Suppressor macrophage treated with lipopolysaccharide for 4 hours (primary cell): ENCODE data around the gene LIMK2.
"Not testable (repeated sequence)": the region's sequence is repeated elsewhere in the genome, so short reads cannot be mapped to it uniquely, and the experiment has no call there.

ENCODE experiments used
- DNase-seq: peaks from one replicate; pipeline ENCODE4 v3.0.0-alpha.2; 2020

The LIMK2 gene

GRCh38 chr22:31212783-31213629, 908 bp downstream of the LIMK2 start:
- peak; percentile 64 for DNase-seq

GRCh38 chr22:31215018-31215535, 3.0 kb downstream of the LIMK2 start:
- no peak for DNase-seq

DNA sequence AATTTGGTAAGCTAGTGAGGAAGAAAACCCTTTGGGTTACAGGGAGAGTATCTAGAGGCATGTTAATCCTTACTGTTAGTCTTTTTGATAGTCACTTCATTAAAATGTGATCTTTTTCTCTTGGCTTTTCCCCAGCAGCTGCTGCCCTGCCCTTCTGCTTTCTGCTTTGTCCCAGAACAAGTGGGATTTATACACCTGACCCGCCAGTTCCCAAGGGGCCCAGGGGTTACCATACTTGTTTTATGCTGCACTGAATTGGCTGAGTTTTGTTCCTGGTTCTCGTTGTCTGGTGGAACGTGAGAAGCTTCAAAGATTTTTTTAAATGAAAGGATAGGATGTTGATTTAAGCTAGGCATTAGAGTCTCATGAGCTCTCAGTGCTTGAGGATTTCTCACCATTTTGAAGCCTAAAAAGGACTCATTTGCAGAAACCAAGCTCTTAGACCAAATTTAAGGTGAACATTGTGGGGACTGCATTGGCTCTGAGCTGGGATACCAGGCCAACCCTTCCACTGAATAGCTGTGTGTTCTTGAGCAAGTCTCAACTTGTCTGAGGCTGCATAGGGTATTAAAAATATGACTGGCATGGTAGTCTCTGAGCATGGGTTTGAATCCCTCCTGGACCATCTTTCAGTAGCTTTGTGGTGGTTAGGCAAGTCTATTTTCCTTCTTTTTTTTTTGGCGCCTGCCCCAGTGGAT, 6.6 kb downstream of the LIMK2 start:
- DNase-seq: no peak

DNA sequence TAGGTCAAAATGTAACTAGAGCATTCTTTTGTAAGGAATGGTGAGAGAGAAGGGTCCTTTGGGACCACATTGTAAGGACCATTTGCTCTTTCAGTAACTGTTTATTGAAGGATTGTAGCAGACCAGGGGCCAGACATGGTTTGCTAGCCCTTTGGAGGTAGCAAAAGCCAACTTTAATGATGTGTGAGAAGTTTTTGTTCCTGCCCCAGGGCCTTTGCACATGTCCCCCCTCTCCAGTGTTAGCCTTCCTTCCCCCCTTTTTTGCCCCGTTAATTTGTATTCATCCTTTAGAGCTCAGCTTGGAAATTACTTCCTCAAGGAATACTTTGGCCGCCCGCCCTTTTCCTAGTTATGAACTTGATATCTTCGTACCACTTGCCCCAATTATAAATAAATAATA, 9.0 kb downstream of the LIMK2 start:
- no peak for DNase-seq

- no peak for DNase-seq
Observed at GRCh38 chr22:31222736-31223135, 10.6 kb downstream of the LIMK2 start.

DNA sequence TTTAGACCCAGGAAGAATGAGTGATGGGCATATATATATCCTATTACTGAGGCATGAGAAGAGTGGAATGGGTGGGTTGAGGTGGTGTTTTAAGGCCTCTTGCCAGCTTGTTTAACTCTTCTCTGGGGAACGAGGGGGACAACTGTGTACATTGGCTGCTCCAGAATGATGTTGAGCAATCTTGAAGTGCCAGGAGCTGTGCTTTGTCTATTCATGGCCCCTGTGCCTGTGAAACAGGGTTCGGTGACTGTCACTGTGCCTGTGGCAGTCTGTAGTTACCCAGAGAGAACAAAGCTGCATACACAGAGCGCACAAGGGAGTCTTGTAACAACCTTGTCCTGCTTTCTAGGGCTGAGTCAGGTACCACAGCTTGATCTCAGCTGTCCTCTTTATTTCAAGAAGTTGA, 11.7 kb downstream of the LIMK2 start:
- no peak for DNase-seq

DNA sequence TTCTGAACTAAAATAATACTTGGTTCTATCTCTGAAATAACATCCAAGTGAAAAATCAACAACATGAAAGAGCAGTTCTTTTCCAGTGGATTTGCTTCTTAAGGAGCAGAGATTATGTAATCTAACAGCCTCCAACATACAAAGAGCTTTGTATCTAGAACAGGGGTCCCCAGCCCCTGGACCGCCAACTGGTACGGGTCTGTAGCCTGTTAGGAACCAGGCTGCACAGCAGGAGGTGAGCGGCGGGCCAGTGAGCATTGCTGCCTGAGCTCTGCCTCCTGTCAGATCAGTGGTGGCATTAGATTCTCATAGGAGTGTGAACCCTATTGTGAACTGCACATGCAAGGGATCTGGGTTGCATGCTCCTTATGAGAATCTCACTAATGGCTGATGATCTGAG, 12.6 kb downstream of the LIMK2 start:
- DNase-seq: not testable (repeated sequence)

DNA sequence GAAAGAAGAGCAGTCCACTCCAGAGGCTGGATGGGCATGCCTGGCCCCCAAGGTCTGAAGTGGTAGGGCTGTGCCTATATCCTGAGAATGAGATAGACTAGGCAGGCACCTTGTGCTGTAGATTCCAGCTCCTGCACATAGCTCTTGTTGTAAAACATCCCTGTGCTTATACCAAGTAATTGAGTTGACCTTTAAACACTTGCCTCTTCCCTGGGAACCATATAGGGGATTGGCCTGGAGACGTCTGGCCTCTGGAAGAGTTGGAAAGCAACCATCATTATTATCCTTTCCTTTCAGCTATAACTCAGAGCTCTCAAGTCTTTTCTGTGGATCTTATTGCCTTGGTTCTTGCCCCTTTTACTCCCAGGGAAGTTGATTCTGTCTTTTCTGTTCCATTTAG, 15.1 kb downstream of the LIMK2 start:
- DNase-seq: no peak

GRCh38 chr22:31229402-31230079, 17.4 kb downstream of the LIMK2 start:
- DNase-seq: peak; percentile 78

GRCh38 chr22:31230155-31230870, 18.2 kb downstream of the LIMK2 start:
- peak; percentile 97 for DNase-seq

DNA sequence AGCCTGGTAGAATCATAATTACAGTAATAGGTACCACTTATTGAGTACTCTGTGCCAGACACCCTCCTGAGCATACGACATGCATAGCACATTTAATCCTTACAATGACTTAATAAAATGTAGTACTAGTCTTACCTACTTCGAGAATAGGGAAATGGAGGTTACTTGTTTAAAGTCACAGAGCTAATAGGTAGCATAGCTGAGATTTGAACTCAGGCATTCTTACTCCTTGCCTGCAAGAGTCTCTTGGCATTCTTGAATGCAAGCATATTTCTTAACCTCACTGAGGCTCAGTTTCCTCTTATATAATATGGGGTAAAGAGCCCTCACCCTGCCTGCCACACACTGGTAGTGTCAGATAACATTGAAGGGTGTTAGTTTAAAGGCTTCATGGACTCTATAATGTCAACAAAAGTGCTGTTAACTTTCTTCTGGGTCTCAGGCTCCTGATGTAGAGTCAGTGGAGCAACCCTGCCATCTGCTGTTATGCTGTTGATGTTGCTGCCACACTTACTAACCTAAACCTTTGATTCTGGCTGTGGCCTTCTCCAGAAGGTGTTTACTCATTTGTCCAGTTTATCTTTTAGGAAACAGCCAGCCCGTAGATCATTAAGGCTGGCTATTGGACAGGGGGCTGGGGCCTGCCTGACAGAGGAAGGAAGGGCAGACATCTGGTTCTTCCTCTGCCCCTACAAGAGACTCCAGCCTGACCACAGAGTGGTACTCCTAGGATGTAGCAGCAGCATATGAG, 18.9 kb downstream of the LIMK2 start:
- DNase-seq: peak; percentile 54

- DNase-seq: peak; percentile 76
Observed at GRCh38 chr22:31233001-31233400, 20.9 kb downstream of the LIMK2 start.

- DNase-seq: peak; percentile 92
Observed at GRCh38 chr22:31235081-31235480, 23.0 kb downstream of the LIMK2 start.

DNA sequence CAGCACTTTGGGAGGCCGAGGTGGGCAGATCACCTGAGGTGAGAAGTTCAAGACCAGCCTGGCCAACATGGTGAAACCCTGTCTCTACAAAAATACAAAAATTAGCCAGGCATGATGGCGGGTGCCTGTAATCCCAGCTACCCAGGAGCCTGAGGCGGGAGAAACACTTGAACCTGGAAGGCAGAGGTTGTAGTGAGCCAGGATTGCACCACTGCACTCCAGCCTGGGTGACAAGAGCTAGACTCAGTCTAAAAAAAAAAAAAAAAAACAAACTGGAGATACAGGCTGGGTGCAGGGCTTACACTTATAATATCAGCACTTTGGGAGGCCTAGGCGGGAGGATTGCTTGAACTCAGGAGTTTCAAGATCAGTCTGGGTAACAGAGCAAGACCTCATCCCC, 23.9 kb downstream of the LIMK2 start:
- not testable (repeated sequence) for DNase-seq

- DNase-seq: peak; percentile 84
Observed at GRCh38 chr22:31238057-31238456, 26.0 kb downstream of the LIMK2 start.

GRCh38 chr22:31239771-31240370, 27.8 kb downstream of the LIMK2 start:
- peak; percentile 47 for DNase-seq

- DNase-seq: no peak
Observed at GRCh38 chr22:31241200-31241599, 29.1 kb downstream of the LIMK2 start.

DNA sequence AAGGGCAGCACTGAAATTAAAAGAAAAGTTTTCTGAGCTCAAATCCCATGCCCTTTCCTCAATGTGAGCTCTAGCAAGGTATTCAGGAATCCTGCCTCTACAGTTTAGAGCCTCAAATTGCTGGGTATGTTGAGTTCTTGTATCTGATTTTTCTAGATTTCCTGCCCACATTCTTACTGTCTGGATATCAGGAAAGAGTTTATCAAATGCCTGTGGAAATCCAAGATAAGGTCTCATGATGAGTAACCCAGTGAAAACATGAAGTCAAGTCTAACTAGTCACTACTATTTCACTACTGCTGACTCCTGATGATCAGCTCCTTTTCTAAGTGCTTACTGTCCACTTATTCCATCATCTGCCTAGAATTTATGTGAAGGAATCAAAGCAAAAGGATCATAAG, 29.8 kb downstream of the LIMK2 start:
- DNase-seq: peak; percentile 40

- DNase-seq: no peak
Observed at GRCh38 chr22:31243339-31244045, 31.4 kb downstream of the LIMK2 start.

DNA sequence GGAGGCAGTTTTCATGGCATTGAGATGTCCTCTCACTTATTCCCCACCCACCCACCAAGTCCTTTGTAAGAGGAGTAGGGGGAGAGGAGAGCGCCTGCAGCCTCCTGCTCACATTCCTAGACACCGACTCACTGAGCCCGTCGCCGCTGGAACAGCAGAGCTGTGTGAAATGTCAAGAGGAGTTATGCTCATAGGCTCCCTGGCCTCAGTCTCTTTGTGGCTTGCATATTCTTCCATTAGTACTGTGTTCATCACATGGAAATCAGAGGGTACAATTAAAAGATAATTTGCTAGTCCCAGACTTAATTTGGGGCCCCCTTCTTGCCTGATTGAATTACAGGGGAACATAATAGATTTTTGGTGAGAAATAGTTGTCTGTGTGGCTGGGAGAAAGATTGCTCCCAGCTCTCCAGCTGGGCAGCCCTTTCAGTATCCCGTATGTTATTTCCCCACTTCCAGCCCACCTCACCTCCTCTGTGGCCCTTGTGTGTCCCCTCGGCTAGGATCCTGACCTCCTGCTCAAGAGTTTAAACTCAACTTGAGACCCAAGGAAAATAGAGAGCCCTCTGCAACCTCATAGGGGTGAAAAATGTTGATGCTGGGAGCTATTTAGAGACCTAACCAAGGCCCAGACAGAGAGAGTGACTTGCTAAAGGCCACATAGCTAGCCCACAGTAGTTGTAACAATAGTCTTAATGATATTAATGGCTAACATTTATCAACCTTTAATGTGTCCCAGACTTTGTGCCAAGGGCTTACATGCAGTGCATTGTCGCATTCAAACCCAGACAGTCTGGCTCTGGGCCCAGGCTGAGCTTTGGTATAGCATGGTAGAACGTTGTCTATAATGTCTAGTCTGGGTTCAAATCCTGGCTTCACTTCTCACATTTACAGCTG, 32.2 kb downstream of the LIMK2 start:
- DNase-seq: no peak
